Esophagus muscularis mucosa (tissue), 3 donors: ENCODE results near the gene RBMS3.

Experiments used
- CTCF ChIP-seq, 3 experiments: fragments of 200-600 bp in 2 of 3; fragments of 450-650 bp in 1 of 3; sonication (generic) in 2 of 3; IDR thresholded peaks; one replicate each; pipeline ENCODE4 v1.5.1; 2017 to 2019; ENCODE audit warnings: antibody characterized with exemption in 3 of 3, mild to moderate bottlenecking in 2 of 3, moderate library complexity in 1 of 3
- POLR2A ChIP-seq: fragments of 450-650 bp; IDR thresholded peaks from one replicate; pipeline ENCODE4 v1.6.1; 2017; ENCODE audit warnings: antibody characterized with exemption, moderate library complexity, mild to moderate bottlenecking, low read depth

- TF ChIP-seq CTCF (IDR thresholded peaks at IDR 0.05) (no peak), POLR2A (no peak)
These were observed 20.6 kb downstream of the RBMS3 start for GRCh38 chr3:29301332-29302019.
